ENCODE data around the gene OR9A4.

OR9A4 gene

DNA sequence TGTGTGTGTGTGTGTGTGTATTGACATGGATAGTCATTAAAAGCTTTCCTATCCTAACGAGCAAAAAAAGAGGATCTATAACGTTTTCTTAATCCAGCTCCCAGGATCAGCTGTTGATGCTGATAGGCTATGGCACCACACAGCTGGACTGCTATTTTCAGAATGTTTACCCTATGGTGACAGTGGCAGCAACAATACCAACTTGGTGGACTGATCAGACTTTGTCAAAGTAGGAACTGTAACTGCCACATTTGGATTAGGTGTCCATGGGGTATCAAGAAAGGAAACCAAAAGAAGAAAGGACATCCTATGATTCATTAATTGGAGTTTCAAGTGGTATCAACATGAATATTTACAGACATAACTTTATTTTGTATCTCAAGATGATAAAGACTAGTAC lies 33.3 kb downstream of the OR9A4 start:
- DNase-seq, result no peak

DNA sequence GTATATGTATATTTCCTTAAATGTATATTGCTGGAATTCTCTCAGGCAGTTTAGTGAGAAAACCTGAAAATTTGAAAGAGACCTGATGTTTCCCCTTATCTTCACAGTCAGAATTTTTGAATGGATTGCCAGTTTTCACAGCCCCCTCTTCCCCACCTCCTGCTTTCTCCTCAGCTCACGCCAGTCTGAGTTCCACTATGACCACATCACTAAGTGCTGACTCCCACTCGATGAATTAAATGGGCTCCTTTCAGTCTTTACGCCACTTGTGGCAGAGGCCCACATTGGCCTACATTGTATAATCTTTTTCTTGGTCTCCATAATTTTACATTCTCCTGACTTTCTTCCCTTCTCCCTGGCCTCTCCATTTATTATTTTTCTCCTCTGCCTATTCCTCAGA lies 33.7 kb downstream of the OR9A4 start:
- DNase-seq, result no peak

- DNase-seq, result no peak
These were observed 34.6 kb downstream of the OR9A4 start for GRCh38 chr7:141950806-141951205.

DNA sequence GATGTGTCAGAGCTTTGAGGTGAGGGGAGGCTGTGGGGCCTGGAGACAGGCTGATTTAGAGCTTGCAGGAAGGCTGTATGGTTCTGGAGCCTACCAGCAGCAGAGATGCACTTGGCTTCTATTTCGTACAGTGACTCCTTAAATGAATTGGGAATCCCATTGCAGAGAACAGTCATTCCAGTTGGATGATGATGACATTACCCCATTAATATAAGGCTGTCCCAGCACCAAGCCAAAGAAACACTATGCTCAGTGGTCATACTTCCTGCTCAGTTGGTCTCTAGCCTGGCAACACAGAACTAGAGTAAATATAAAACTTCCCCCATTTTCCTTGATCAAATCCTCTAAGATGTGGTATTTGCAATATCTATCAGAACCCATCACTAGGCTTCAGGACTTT lies 36.3 kb downstream of the OR9A4 start:
- DNase-seq, result no peak

- no peak for DNase-seq
These were observed 38.1 kb downstream of the OR9A4 start for GRCh38 chr7:141954334-141954733.

GRCh38 chr7:141956084-141956483 lies 39.9 kb downstream of the OR9A4 start:
- no peak for DNase-seq

- no peak for DNase-seq
These were observed 44.7 kb downstream of the OR9A4 start for GRCh38 chr7:141960687-141961422.

All from NCI-H1930 (cell line).